Stomach smooth muscle (tissue), 2 donors: ENCODE measurements around the gene AHCYL2.
A peak's percentile ranks its signal among the peaks of the same experiment; 100 is the strongest.

Source experiments
- H3K27ac ChIP-seq: one replicate; pipeline ENCODE4 v1.7.0; 2013; ENCODE audit warnings: mild to moderate bottlenecking, low read length, inconsistent platforms
- H3K27me3 ChIP-seq, 2 donors: one replicate each; pipeline ENCODE4 v1.7.0; 2013; ENCODE audit warnings: low read length in 2 of 2; ENCODE audit not compliant: insufficient read depth in 2 of 2, control insufficient read depth in 1 of 2
- H3K36me3 ChIP-seq, 2 donors: one replicate each; pipeline ENCODE4 v1.7.0; 2013; ENCODE audit warnings: low read length in 2 of 2; ENCODE audit not compliant: control insufficient read depth in 2 of 2, insufficient read depth in 2 of 2
- H3K4me1 ChIP-seq: one replicate; pipeline ENCODE4 v1.7.0; 2013; ENCODE audit warnings: low read length; ENCODE audit not compliant: control insufficient read depth, insufficient read depth
- H3K4me3 ChIP-seq, 2 donors: one replicate each; pipeline ENCODE4 v1.7.0; 2013; ENCODE audit warnings: low read length in 2 of 2
- H3K9ac ChIP-seq, 2 donors: one replicate each; pipeline ENCODE4 v1.7.0; 2013; ENCODE audit warnings: low read length in 2 of 2, mild to moderate bottlenecking in 1 of 2
- H3K9me3 ChIP-seq, 2 donors: one replicate each; pipeline ENCODE4 v1.7.0; 2013; ENCODE audit warnings: low read length in 2 of 2; ENCODE audit not compliant: control insufficient read depth in 2 of 2
- donor health status: healthy.
- donor health status: Pancreatic carcinoma.

AHCYL2 gene

DNA sequence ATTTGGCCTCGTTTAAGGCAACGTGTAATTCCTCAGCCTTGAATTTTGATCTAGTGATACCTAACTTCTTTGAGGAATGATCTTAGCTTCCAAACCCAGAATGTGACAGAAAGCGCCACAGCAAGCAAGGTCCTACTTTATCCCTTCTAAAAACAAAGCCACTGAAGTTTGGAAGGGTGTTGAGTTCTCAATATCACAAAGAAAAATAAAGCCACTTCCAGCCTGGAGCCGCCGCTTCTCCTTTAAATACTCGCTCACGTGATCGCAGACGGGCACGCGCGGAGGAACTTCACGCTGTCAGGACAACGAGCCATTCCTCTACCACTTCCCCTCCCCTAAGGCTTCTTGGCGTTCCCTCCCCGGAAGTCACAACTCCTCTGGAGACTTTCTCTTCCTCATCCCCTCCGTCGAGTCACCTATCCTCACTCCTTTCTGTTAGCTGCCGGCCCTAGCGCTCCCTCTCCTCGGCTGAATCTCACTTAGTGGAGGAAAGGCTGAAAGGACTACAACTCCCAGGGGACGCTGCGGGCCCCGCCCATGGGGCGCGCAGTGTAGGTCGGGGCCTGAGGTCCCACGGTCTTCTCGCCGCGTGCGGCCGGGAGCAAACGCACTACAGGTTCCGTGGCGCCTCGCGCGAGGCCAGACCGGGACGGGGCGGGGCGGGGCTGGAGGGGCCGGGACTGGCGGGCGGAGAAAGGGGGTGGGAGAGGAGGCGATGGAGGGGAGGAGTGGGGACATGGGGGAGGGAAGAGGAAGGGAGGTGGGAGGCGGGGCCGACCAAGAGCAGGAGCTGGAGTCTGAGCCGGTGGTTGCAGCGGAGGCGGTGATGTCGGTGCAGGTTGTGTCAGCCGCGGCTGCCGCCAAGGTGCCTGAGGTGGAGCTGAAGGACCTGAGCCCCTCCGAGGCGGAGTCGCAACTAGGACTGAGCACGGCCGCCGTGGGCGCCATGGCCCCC is at the start of gene AHCYL2:
Gene AHCYL2 (plus strand): TSS at position 780 of the 955 bp plus-strand sequence.
- Histone ChIP-seq H3K4me3 (peak within 1 kb of the TSS; percentile 78 to 91), H3K27ac (peak within 1 kb of the TSS; percentile 94), H3K9ac (peak within 1 kb of the TSS; percentile 78 to 96), H3K9me3 (no peaks in the 10 kb centered on the region), H3K4me1 (no peaks in the 10 kb centered on the region), H3K27me3 (no peaks in the 10 kb centered on the region), H3K36me3 (no peaks in the 10 kb centered on the region)

DNA sequence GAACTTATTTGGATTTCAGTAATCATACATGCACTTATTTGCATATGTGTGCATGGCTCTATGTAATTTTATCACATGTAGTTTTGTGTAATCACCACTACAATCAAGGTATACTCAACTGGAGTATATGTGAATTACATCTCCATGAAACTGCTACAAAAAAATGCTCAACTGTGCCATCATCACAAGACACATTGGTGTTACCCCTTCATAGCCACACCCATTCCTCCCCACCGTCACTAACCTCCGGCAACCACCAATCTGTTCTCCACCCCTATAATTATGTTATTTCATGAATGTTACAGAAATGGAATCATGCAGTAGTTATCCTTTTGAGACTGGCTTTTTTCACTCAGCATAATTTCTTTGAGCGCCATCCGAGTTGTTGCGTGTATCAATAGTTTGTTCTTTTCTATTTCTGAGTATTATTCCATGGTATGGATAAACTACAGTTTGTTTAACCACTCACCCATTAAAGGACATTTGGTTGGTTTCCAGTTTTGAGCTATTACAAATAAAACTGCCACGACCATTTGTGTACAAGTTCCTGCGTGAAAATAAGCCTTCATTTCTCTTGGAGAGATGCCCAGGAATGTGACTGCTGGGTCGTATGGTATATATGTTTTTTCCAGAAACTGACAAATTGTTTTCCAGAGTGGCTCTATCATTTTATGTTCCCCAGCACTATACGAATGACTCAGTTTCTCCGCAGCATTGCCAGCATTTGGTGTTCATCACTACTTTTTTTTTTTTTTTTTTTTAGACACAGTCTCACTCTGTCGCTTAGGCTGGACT is 47.7 kb upstream of the AHCYL2 start:
- Histone ChIP-seq H3K9me3 (no peaks in the 10 kb centered on the region), H3K27me3 (no peaks in the 10 kb centered on the region), H3K27ac (no peak overlapping the region), H3K4me3 (no peak overlapping the region), H3K9ac (no peak overlapping the region), H3K36me3 (no peaks in the 10 kb centered on the region), H3K4me1 (no peaks in the 10 kb centered on the region)

DNA sequence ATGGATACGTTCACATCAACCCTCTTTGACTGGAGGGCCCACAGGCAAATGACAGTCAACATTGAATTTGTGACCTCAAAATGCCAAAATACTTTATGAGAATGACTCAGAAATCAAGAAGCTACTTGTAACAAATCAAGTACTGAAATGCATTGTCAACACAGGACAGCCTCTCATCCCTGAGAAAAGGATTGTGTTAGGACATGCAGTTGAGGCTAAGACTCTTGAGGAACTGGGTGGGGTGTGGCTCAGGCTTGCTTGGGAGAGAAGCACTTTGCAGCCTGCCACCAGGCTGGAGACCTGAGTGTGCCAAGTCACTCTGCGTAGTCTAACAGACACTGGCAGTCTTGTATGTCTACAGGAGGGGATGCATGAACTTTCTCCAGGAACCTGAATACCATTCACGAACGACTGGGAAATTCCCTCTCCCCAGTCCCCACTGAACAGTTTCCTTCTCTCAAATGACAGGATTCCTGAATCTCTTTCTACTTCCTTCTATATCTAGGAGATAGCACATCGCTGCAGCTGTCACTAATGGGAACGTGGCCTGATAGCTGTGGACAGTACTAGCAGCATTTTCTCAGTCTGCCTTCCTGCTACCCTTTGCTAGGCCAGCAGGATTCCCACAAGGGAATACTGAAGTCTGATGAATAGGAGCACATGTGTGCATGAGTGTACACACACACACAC is 39.7 kb upstream of the AHCYL2 start:
- Histone ChIP-seq H3K27ac (no peak overlapping the region), H3K36me3 (no peaks in the 10 kb centered on the region), H3K9me3 (no peaks in the 10 kb centered on the region), H3K27me3 (no peaks in the 10 kb centered on the region), H3K4me1 (peaks cover 20% of the 10 kb centered on the region), H3K4me3 (no peak overlapping the region), H3K9ac (no peak overlapping the region)

DNA sequence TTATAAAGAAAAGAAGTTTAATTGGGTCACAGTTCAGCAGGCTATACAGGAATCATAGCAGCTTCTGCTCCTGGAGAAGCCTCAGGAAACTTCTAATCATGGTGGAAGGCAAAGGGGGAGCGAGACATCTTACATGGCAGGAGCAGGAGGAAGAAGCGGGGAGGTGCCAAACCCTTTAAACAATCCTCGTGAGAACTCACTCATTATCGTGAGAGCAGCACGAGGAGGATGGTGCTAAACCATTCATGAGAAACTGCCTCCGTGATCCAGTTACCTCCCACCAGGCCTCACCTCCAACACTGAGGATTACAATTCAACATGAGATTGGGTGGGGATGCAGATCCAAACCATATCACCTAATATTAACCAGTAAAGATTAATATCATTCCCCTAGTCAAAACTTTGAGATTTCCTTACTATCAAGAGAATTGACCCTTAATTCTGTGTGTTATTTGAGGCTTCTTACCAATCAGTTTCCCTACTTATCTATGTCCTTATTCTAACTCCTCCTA is 38.0 kb upstream of the AHCYL2 start:
- H3K4me3 ChIP-seq: no peak overlapping the region
- H3K4me1 ChIP-seq: peaks cover 25% of the 10 kb centered on the region
- no peaks in the 10 kb centered on the region for H3K36me3 ChIP-seq
- no peak overlapping the region for H3K9ac ChIP-seq
- no peaks in the 10 kb centered on the region for H3K9me3 ChIP-seq
- H3K27me3 ChIP-seq: no peaks in the 10 kb centered on the region
- H3K27ac ChIP-seq: no peak overlapping the region

DNA sequence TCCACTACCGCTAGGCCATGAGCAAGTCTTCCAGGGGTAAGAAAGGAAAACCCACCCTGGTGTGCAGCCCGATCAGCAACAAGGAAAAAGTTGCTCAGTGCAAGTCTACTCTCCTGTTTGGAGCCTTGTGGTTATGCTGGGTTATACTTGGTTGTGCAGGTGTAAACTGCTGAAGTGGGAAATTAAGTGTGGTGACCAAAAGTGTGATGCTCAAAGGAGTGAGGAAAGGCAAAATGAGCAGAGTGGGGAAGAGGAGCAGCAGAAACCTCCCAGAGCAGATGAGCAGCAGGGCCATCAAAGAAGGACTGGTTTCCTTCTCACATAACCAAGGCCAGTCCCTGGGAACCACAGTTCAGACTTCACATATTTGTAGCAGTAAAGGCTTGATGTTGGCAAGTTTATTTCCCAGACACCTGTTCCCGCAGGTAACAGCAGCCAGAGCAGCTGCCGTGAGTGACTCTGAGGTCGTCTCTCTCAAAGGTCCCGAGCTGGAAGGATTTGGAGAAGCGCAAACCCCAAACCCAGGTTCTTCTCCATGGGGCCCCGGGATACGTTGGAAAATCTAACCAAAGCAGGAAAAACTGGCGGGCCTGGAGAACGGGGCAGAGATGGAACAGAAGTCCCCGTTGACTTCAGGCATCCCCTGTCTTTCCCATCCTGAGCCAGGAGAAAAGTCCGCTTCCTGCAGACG is 37.0 kb upstream of the AHCYL2 start:
- no peak overlapping the region for H3K27ac ChIP-seq

DNA sequence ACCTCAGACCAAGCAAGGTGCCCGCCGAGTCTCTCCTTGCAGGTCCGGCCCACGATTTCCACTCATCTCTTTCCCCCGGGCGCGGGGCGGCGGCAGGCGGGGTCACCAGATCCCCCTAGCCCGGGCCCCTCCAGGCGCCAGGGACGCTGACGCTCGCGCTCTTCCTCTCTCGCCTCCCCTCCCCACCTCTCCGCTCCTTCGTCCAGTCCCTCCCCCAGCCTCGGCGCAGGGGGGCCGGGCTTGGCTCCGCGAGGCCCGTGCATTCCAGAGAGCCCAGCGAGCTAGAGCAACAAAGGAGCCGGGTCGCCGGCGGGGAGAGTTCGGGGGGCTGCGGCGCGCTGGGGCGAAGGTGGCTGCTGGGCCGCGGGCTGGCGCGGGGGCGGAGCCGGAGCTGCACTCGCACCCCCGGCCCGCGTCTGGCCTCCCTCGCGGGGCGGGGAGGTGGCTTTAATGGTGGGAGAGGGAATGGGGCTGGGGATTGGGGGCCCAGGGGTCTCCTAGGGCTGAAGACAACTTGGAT is 36.4 kb upstream of the AHCYL2 start, which contains the start of gene SMO:
Gene SMO (plus strand): TSS at position 262 of the 520 bp plus-strand sequence. CDS start 519 bp downstream, outside the sequence.
- Histone ChIP-seq H3K27ac (no peak within 1 kb of the TSS), H3K4me3 (peak within 1 kb of the TSS; percentile 72 to 79), H3K9me3 (no peaks in the 10 kb centered on the region), H3K4me1 (peaks cover 25% of the 10 kb centered on the region), H3K36me3 (no peaks in the 10 kb centered on the region), H3K27me3 (no peaks in the 10 kb centered on the region), H3K9ac (peak within 1 kb of the TSS; percentile 55)

More for the DNA sequence above, 37.0 kb upstream of the AHCYL2 start:
- Histone ChIP-seq H3K27me3 (no peaks in the 10 kb centered on the region), H3K4me1 (peaks cover 25% of the 10 kb centered on the region), H3K9me3 (no peaks in the 10 kb centered on the region), H3K4me3 (peak overlapping the region; percentile 72 to 79), H3K9ac (peak overlapping the region in 1 of 2 donors; percentile 47), H3K36me3 (no peaks in the 10 kb centered on the region)

DNA sequence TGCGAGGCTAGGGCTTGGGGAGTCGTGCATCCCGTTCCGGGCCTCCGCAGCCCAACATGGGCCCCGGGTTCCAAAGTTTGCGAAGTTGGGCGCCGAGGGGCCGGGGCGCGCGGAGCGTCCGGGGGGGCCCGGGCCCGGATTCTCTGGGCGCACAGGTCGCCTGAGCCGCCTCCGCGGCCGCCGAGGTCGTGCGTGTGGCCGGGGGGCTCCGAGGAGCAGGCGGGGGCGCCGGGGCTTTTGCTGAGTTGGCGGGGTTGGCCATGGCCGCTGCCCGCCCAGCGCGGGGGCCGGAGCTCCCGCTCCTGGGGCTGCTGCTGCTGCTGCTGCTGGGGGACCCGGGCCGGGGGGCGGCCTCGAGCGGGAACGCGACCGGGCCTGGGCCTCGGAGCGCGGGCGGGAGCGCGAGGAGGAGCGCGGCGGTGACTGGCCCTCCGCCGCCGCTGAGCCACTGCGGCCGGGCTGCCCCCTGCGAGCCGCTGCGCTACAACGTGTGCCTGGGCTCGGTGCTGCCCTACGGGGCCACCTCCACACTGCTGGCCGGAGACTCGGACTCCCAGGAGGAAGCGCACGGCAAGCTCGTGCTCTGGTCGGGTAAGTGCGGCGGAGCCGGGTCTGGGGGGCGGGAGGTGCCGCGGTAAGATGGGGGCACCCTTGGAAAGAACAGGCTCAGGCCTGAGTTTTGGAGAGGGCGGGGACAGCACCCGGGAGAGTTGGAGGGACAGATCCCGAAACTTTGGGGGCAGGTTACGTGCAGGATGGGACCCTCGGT is 35.8 kb upstream of the AHCYL2 start:
- Histone ChIP-seq H3K27me3 (no peaks in the 10 kb centered on the region), H3K9ac (peak overlapping the region; percentile 55), H3K4me3 (peak overlapping the region; percentile 72 to 79), H3K27ac (no peak overlapping the region), H3K9me3 (no peaks in the 10 kb centered on the region), H3K36me3 (no peaks in the 10 kb centered on the region), H3K4me1 (peaks cover 25% of the 10 kb centered on the region)

DNA sequence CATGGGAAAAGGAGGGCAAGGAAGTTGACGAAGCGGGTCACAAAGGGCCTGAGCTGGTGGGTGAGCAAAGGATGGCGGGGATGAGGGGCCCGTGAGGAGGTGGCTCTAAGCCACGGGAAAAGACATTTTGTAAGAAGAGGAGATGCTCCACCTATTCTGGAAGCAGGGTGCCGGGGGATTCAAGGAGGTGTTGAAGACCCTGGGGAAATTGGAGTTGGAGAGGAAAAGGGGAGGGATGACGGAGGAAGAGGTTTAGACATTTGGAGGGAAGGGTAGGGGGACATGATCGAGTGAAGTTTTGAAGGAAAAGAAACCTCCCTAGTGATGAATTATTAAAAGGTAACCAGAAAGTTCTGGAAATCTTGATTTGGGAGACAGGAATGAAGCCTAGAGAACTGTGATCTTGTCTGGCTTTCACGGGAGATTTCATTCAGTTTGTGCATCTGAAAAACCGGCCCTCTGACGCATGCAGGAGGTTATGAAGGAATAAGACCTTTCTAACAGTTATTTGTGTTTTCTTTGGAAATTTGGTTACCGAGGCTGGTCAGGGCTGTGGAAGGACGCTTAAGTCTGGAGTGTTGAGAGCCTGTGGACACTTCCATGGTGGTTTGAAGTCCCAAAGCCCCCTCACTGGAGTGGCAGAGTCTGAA is 35.0 kb upstream of the AHCYL2 start:
- Histone ChIP-seq H3K4me1 (peaks cover 25% of the 10 kb centered on the region), H3K9ac (peak overlapping the region; percentile 55), H3K4me3 (peak overlapping the region; percentile 72 to 79), H3K36me3 (no peaks in the 10 kb centered on the region), H3K27ac (no peak overlapping the region), H3K9me3 (no peaks in the 10 kb centered on the region), H3K27me3 (no peaks in the 10 kb centered on the region)

DNA sequence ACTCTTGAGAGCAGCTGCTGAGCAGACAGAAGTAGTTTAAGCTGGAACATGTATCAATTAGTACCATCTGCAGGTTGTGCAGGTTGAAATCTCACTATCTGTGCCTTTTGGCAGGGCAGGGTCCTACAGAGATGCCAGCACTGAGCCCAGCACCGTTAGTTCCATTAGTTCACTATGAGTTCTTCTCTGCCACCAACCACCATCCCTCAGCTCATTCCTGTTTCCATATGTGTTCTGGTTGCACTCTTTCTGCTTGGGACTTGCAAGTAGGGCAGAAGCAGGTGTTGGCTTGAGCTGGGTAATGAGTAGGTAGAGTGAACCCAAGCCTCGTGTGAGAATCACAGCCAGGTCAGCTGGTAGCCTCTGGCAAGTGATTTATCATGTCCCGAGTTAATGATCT is 33.6 kb upstream of the AHCYL2 start:
- no peaks in the 10 kb centered on the region for H3K36me3 ChIP-seq
- H3K27me3 ChIP-seq: no peaks in the 10 kb centered on the region
- no peak overlapping the region for H3K27ac ChIP-seq
- peaks cover 25% of the 10 kb centered on the region for H3K4me1 ChIP-seq
- H3K9ac ChIP-seq: no peak overlapping the region
- H3K4me3 ChIP-seq: no peak overlapping the region
- no peaks in the 10 kb centered on the region for H3K9me3 ChIP-seq
